H54 (cell line): ENCODE measurements around the gene IGF2BP2.
A peak's percentile ranks its signal among the peaks of the same experiment; 100 is the strongest.

Experiments used
- DNase-seq: peaks from one replicate; pipeline ENCODE4 v3.0.0; 2011; ENCODE audit warnings: low spot score, mixed read lengths; ENCODE audit not compliant: insufficient read length
- FAIRE-seq: peaks from 3 replicates; lab custom pipeline; 2011; peaks lifted over from hg19 to GRCh38; lab: Jason Lieb, UNC
- POLR2A ChIP-seq: IDR thresholded peaks from 2 replicates; pipeline ENCODE4 v1.6.1; 2011; ENCODE audit warnings: low read depth, mild to moderate bottlenecking, low read length

The IGF2BP2 gene

DNA sequence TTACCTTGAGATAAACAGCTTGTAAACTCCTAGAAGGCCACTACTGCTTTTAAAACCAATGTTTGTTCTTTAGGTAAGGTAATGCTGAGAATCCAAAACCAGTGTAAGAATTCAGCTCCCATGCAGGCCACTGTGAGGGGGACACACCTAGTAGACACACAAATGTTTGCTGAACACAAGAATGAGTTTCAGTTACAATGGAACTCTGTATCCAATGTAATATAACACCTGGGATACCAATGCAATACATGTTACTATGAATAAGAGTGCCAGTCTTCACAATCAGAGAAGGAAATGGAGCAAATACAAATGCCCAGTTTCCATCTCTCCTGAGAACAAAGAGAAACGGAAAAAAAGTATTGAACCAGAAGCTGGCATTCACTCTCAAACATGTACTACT is 65.9 kb downstream of the IGF2BP2 start:
- TF ChIP-seq POLR2A, result no peak
- FAIRE-seq (no peak), DNase-seq (no peak)

DNA sequence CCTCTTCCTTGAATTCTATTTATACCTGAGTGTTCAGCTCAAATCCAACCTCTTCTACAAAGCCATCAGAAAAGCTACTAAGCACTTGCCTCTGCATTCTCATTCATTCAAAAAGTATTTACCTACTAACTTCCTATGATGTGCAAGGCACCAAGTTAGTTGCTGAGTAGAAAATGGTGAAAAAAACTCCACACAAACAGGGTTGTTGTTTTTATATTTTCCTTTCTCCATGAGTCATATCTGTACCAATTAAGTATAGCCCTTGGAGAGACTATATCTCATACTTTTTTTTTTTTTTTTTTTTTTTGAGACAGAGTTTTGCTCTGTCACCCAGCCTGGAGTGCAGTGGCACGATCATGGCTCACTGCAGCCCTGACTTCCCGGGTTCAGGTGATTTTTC is 67.7 kb downstream of the IGF2BP2 start:
- DNase-seq, result no peak
- no peak for FAIRE-seq
- TF ChIP-seq POLR2A, result no peak

DNA sequence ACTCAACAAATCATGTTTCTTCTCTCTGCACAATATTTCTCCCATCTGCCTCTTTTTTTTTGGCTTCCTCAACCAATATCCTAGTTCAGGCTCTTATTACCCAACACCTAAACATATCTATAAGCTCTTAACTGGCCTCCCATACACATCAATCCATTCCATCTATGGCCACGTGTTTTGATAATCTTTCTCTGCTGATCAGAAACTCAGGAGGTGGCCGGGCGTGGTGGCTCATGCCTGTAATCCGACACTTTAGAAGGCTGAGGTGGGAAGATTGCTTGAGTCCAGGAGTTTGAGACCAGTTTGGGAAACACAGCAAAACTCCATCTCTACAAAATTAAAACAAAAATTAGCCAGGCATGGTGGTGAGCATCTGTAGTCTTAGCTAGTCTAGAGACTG is 68.4 kb downstream of the IGF2BP2 start:
- DNase-seq (no peak), FAIRE-seq (no peak)
- no peak for TF ChIP-seq POLR2A

DNA sequence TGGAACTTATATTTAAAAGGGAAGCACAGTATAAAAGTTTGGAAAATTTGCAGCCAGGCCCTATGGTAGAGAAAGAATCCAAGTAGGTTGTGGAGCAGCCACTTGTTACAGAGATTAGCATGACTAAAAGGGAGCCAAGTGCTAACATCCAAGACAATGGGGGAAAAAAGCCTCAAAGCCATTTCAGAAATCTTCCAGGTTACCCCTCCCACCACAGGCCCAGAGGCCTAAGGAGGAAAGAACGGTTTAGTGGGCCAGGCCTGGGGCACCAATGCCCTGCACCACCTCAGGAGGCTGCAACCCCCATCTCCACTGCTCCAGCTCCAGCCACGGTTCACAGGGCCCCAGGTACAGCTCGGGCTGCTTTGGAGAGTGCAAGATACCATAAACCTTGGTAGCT is 69.9 kb downstream of the IGF2BP2 start:
- FAIRE-seq (no peak), DNase-seq (no peak)
- no peak for TF ChIP-seq POLR2A

DNA sequence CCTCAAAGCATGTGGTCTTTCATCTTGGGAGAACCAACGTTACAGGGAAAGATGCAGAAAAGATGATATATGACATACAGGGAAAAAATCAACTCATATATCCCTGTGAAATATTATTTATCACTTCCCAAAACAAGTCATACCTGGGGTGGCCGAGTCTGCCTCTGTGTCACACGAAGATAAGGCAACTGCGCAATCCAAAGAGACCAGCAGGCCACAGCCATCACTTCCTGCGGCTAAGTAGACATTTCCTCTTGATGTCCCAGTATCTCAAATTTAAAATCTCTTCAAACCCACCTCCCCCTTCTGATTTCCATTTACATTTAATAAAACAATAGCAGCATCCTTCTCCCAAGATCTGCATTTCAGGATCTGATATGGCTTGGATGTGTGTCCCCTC is 71.5 kb downstream of the IGF2BP2 start:
- DNase-seq (no peak), FAIRE-seq (no peak)
- no peak for TF ChIP-seq POLR2A

DNA sequence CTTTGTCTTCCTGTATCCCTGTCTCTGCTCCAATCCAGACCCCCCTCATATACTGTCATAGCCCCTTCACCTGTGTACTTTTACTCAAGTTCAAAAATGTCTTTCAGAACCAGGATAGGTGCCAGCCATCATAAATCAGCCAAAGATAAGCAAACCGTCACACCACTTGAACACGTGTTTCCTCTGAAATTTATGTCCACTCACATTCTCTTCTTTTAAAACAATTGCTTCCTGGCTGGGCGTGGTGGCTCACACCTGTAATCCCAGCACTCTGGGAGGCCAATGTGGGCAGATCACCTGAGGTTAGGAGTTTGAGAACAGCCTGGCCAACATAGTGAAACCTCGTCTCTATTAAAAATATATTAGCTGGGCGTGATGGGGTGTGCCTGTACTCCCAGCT is 74.1 kb downstream of the IGF2BP2 start:
- DNase-seq (no peak), FAIRE-seq (no peak)
- TF ChIP-seq POLR2A, result no peak

DNA sequence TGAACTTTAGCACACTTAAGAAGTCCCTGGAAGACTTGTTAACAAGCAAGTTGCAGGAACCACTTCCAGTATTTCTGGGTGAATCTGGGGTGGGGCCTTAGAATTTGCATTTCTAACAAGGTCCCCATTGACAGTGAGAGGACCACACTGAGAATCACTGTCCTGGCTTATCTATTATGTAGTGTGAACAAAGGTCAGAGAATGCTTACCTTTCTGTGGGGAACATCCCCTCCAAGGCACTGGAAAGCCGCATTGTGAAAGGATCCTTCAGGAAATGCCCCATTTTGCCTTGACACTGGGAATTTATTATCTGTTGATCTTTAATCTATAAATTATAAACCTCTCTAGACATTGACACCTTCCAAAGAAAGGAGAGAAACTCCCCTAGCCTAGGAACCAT is 74.8 kb downstream of the IGF2BP2 start:
- FAIRE-seq (no peak), DNase-seq (no peak)
- no peak for TF ChIP-seq POLR2A

DNA sequence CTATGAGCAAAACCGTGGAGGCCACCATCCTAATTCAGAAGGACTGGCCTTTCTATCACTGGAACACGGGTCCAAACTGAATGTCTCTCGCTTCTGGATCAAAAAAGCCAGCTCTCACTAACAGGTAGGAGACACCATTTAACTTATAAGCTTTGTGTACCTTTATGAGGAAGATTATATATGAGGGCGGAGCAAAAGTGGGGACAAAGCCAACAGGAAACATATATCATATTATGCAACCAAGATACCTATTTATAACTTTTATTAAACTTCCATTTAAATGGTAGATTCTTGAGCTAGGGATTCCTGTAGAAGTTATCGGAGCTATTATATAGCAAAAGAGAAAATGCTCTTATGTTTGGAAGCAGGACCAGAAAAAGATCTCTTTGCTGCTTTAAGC is 78.4 kb downstream of the IGF2BP2 start:
- no peak for DNase-seq
- no peak for TF ChIP-seq POLR2A
- FAIRE-seq, result no peak

DNA sequence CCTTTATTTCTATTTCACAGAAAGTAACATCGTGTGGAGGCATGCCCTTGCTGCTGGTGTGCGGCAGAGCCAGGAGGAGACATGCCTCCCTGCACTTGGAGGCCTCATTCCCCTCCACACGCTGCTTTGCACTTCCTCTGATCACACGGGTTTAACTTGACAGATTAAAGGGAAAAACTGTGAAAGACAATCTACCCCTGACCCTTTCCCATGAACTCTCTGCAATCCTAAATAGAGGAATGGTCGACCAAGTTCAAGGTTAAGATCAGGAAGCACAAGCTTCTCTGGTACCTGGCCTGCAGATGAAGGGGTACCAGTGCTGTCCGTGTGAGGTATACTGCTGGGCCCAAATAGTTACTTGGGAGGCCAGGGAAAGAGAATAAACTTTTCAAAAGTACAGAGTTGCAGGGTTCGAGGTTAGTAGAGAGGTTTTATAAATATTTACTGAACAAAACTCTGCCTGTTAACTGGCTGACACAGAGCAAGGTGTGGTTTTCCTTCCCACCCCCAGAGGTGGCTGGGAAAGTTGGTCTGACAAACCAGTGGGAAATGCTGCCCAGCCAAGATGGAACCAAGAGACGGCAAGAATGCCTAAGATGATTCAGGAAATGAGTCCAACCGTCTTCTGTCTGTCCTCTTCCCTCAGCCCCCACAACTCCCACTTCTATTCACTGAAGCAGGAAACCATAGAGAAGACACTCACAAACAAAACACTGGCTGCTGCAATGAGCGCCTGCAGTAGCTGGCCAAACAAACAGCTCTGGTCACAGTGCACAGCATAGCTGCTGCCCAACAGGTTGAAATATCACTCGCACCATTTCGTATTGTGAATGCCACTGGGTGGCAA is 79.6 kb downstream of the IGF2BP2 start:
- peak; percentile 51 for DNase-seq
- peak; percentile 97 for FAIRE-seq
- TF ChIP-seq POLR2A, result no peak

DNA sequence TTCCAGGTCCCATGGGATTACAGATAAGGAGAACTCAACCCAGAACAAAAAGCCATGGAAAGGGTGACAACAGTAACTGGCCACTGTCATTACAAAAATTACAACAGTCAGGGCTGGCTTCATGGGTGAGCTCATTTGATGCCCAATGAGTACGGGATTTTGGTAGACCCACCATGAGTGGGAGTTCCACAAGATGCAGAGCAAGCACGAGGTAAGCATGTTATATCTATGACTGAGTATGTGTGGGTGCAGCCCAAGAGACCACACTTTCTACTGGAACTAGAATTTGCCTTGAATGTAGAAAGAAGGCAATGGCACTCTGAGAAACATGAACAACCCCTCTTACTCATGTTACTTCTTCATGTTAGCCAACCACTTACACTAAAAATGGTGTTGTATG is 83.3 kb downstream of the IGF2BP2 start:
- no peak for FAIRE-seq
- DNase-seq, result no peak
- no peak for TF ChIP-seq POLR2A

DNA sequence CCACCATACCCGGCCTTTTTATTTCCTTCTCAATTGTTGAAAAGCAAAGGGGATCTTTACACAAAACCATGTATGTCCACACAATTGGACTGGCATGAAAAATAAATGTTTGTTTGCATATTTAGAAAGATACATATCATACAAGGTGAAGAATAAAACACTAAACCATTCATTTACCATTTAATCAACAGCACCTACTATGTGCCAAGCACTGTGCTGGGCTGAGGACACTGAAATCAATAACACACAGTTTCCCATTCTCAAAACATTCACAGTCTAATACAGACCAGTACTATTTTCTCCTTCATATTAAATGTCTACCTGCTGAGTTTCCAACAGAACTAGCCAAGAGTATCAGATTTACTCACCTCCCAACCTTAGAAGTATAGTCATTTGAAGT is 84.7 kb downstream of the IGF2BP2 start:
- no peak for DNase-seq
- FAIRE-seq, result no peak
- no peak for TF ChIP-seq POLR2A

DNA sequence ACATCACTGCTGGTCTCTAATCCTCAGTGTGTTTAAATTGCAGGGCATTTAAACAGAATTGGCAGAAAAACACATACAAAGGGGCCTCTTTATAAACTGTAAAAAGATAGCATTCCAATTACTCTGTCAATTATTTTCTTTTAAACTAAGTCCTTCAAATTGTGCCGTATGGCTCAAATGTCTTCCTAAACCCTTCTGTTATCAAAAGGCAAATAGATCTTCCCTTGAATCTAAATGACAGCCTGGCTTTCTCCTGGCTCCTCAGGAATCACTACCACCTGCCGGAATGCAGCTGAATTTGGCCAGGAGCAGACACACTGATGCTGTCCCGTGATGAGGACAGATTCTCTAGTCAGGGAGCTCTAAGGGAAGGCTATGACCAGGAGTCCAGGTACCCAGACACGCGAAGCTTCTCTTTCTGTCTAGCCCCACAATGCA is 85.6 kb downstream of the IGF2BP2 start:
- FAIRE-seq (no peak), DNase-seq (no peak)
- TF ChIP-seq POLR2A, result no peak

DNA sequence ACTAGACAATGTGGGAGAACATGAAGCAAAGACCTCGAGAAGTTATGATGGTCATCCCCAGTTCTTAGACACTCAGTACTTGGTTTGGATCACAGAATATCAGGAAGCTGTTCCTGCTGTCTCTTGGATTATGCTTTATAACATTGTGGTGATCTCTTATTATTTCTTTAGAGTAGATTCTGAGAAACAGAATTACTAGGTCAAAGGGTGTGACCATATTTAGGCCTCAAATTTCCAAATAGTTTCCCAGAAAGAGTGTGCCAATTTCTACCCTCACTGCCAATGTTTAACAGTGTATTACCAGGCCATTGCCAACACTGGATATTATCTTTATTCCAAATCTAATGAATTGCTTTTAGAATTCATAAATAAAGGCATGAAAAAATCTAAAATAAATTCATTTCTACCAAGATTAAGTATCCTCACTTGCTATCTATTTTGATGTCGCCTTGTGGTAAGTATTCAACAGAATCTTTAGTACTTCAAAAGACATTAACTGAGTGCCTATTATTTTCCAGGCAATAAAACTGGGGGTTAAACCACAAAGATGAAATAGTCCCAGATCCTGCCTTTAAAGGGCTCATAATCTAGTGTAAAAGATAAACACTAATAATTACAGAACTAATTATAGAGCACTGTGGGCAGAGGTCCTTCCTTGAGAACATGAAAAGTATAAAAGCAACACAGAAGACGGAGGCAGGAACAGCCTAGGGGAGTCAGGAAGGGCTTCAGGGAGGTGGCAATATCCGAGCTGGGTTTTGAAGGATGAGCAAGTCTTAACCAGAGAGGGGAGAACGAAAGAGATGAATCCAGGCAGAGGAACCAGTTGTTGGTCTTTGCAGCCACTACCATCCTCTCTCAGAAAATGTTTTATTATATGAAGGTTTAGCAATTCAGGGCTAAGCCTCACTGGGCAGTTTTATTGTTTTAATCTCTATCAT is 86.8 kb downstream of the IGF2BP2 start:
- FAIRE-seq, result no peak
- no peak for DNase-seq
- TF ChIP-seq POLR2A, result no peak

DNA sequence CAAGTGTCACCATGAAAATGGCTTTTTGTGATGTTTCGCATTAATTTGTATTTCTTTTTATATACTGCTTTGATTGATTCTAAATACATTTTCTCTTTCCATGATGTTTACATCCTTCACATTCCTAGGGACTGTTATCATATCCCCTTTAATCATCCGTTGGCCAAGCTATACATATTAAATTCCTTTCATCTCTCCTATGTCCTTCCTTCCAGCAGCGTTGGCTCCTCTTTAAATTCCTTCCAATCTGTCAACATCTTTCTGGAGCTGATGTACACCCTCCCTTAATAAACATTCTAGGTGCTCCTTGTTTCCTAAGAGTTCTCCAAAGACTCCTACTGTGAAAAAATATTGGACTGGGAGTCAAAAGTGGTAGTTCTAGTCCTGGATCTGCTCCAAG is 87.8 kb downstream of the IGF2BP2 start:
- DNase-seq (peak; percentile 33), FAIRE-seq (peak; percentile 80)
- no peak for TF ChIP-seq POLR2A
